HG02798 (cell line): ENCODE measurements around the gene FANCF.
A peak's percentile ranks its signal among the peaks of the same experiment; 100 is the strongest.

Source experiments
- ATAC-seq: cut with Tn5 transposase; IDR thresholded peaks from one replicate; pipeline ENCODE4 v1.9.1; 2021; ENCODE audit warnings: mild to moderate bottlenecking; ENCODE audit not compliant: unreplicated experiment, poor library complexity

The FANCF gene

GRCh38 chr11:22626573-22627239, 1.1 kb upstream of the FANCF start:
- ATAC-seq, result no peak

DNA sequence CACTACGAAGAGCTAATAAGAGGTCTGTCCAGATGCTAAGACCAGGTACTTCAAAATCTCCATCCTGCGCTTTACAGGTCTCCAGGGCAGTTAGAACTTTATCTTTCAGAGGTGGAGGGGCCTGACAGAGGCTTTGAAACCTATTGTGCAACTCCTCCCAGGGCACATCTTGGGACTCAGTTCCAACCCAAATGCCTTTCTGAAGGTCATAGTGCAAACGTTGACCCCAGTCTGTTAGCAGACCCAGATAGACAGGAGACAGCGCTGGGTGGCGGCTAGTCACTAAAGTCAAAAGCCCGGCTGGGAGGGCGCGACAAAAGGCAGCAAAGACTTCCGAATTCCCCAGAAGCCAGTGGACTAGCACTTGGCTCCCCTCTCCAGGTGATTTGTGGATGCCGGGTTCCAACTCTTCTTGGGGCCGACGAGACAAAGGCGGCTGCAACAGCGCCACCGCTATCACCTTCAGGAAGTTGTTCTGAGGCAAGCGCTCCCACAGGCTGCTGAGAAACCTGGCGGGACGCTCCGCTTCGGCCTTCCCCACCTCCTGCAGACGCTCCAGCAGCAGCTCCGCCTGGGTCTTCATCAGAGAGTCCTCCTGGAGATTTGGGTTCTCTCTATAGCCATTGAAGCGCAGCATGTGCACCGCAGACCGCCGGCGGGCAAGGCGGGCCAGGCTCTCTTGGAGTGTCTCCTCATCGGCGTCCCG, 728 bp downstream of the FANCF start:
- ATAC-seq, result peak; percentile 59

DNA sequence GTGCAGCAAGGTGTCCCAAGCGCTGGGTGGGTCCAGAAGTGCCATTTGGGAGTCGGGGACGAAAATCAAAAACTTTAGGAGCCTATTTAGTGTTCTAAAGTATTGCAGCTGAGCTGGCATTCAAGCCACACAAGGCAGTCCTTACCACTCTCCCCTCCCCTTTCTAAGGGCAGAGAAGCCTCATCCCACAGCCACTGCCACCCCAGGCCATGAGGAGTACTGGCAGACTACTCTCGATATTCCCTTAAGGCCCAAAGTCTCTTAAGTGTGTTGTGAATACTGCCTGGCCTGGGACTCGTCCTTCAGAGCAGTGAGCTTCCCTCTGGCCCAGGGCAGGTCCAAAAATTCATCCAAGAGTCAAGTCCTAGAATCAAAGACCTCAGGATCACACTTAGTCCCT, 7.8 kb downstream of the FANCF start:
- ATAC-seq, result no peak

DNA sequence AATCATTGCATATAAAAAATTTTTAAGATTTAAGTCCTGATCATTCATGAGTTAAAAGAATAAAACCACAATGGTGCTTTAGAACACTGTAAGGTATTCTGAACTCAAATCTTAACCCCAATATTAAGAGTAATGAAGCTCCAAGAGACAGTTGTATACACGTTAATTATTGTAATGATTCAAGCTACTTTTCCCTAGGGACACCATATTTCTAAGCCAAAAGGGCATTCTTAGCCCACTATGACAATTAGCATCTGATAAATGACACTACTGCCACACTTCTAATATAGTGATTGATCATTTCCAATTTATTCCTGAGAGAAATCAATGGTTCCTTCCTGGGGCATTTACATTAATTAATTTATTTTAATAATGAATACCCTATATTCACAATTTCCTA, 21.7 kb downstream of the FANCF start:
- ATAC-seq, result no peak

DNA sequence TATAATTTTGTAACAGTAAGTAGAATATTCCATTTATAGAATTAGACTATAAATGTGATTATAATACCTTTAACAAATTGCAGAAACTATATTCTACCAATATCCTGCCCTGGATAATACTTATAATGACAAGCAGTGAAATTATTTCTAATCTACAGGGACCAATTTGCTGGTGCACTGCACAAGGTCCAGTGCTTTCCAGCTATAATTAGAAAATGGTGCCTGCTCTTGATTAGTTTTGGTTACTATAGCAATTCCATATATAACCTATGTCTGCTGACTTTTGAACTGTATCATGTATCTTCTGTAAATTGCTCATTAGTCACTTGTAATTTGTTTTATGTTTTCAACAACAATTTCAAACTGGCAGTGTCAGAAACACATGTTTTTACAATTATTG, 23.1 kb downstream of the FANCF start:
- ATAC-seq, result no peak

GRCh38 chr11:22599458-22599857, 26.2 kb downstream of the FANCF start:
- ATAC-seq, result no peak

- ATAC-seq, result no peak
These were observed 28.6 kb downstream of the FANCF start for GRCh38 chr11:22597062-22597461.

GRCh38 chr11:22584976-22585375, 40.6 kb downstream of the FANCF start:
- no peak for ATAC-seq

DNA sequence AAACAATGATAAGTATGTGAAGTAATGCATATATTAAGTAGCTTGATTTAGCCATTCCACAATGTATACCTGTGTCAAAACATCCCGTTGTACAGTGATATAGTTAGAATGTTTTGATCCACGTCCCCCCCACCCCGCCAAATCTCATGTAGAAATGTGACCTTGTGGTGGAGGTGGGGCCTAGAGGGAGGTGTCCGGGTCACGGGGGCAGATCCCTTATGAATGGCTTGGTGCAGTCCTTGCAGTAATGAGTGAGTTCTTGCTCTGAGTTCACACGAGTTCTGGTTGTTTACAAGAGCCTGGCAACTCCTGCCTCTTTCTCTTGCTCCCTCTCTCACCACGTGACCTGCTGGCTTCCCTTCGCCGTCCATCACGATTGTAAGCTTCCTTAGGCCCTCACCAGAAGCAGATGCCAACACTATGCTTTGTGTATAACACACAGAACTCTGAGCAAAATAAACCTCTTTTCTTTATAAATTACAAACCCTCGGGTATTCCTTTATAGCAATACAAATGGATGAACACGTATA, 41.6 kb downstream of the FANCF start:
- no peak for ATAC-seq

DNA sequence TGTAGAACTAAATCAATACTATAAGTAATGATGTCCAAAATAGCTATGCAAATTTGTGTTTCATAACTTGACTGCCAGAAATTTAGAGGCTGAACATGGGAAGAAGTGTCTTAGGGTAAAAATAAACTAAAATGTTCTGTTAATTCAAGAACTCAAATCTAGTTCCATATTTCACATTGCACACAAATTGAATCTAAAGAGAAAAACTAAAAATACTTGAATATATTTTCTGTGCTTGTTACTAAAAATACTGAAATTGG, 43.5 kb downstream of the FANCF start:
- ATAC-seq, result no peak

DNA sequence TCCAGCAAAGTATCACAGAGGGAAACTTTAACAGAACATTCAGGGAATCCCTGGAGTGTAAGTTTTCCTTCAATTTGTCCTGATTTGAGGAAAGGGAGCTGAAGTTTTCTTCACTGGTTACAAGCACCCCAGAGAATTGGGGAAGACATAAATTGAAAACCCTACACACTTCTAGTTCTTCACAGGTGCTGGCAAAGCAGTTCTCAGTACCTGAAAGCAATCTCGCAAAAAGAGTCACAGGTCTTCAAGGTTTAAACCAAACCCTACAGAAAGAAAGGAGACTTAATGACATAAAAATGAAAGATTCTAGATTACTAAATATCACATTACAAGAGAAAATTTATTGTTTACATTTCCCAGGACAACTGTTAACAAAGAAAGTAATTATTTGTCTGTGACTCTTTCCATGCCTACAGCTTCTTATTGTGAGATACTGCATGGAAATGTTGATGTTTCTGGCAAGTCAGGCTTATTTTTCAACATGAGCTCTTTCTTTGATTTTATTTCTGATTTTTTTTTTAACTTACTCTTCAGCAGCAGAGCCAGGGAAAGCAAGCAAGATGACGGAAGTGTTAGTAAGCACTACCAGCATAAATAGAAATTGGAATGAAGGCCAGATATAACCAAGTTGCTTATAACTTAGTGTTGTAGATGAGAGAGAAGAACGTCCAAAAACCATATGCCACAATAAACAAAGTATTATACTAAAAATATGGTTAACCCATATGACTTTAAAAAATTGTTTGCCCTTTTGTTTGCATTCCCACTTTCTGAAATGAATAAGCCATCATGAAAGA, 44.1 kb downstream of the FANCF start:
- no peak for ATAC-seq

DNA sequence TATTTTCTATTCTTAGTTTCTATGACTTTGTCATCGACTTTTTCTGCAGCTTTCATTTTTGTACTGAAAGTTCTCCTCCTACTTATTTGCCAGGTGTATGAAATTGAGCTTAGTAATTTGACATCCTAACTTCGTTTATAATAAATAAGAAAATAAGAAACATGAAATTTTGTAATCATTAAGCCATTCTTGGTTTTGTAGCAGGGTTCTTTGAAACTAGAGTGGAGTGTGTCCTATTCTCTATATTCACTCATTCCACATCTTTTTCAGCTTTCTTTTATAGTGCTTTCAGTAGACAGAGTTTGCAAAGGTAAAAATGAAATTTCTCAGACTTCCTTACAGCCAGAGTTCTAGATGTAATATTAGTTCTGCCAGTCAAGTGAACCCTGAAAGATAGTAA, 47.8 kb downstream of the FANCF start:
- ATAC-seq, result no peak
